ENCODE data around the gene SEMA4F. TPM values are rescaled to one million over a fixed set of nuclear protein-coding genes. Genes with fewer than 3 reads are reported as not detected.

Gene SEMA4F
- polyA plus RNA-seq, 1 experiment: 10.2 TPM

DNA sequence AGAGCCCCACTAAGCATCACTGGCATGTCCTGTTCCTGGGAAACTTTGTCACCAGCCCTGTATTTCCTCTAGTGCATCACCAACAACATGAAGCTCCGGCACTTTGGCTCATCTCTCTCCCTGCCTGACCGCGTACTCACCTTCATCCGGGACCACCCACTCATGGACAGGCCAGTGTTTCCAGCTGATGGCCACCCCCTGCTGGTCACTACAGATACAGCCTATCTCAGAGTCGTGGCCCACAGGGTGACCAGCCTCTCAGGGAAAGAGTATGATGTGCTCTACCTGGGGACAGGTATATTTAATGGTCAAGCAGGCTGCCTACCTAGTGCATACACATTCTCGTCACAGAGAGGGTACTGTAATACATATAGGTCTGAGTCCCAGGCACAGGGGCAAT lies 21.0 kb downstream of the SEMA4F start:
- POLR2A ChIA-PET: no interaction called here
- peaks cover 2% of the 10 kb centered on the region; the same call in 1 of the 2 replicates for H3K36me3 ChIP-seq (ENCODE audit: control insufficient read depth, insufficient read depth, low read length)
- TF ChIP-seq CTCF (IDR thresholded peaks at IDR 0.05; ENCODE audit: insufficient read depth, low read depth, low read length): peak; percentile 29; the same call in 1 of the 2 replicates
- no peak for DNase-seq (ENCODE audit: low read depth)
- CTCF ChIA-PET: interaction anchor here (0.8 to 1.4 kb wide), 4 partner anchors 10 to 16 kb away, joined by 3 to 6 read pairs (median 4); no protein-coding TSS in a partner anchor
- no peaks in the 10 kb centered on the region for H3K27me3 ChIP-seq (ENCODE audit: control insufficient read depth, insufficient read depth, low read length)
- H3K4me3 ChIP-seq (ENCODE audit: low read depth, low read length): no peak overlapping the region

DNA sequence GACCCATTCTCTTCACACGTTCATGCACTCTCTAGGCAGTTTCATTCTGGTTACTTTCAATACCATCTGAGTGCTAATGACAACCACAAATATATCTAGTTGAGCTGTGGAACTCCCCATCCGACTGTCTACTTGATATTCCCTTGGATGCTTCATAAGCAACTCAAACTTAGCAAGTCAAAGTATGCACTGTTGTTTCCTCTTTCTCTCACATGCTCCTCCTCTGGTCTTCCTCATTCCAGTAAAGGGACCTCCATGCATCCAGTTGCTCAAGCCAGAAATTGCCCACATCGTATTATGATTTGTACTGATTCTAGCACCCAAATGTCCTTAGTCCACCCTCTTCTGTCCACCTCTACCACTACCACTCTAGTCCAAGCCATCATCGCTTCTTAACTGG lies 22.3 kb downstream of the SEMA4F start:
- CTCF ChIA-PET: interaction anchor here (1.0 to 1.4 kb wide), 2 partner anchors 11 to 13 kb away, joined by 3 read pairs; no protein-coding TSS in a partner anchor
- Histone ChIP-seq H3K36me3 (ENCODE audit: control insufficient read depth, insufficient read depth, low read length) (peaks cover 2% of the 10 kb centered on the region; the same call in 1 of the 2 replicates), H3K4me3 (ENCODE audit: low read depth, low read length) (no peak overlapping the region), H3K27me3 (ENCODE audit: control insufficient read depth, insufficient read depth, low read length) (no peaks in the 10 kb centered on the region)
- POLR2A ChIA-PET: no interaction called here
- DNase-seq (ENCODE audit: low read depth): no peak
- no peak for TF ChIP-seq CTCF (IDR thresholded peaks at IDR 0.05; ENCODE audit: insufficient read depth, low read depth, low read length)

DNA sequence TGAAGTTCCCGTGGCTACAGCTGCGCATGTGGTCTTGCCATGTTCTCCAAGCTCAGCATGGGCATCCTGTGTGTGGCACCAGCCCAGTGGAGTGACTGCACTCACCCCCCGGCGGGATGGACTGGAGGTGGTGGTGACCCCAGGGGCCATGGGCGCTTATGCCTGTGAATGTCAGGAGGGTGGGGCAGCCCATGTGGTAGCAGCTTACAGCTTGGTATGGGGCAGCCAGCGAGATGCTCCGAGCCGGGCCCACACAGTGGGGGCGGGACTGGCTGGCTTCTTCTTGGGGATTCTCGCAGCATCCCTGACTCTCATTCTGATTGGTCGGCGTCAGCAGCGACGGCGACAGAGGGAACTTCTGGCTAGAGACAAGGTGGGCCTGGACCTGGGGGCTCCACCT lies 25.6 kb downstream of the SEMA4F start:
- DNase-seq (ENCODE audit: low read depth): no peak
- Histone ChIP-seq H3K36me3 (ENCODE audit: control insufficient read depth, insufficient read depth, low read length) (peaks cover 2% of the 10 kb centered on the region; the same call in 1 of the 2 replicates), H3K4me3 (ENCODE audit: low read depth, low read length) (no peak overlapping the region), H3K27me3 (ENCODE audit: control insufficient read depth, insufficient read depth, low read length) (no peaks in the 10 kb centered on the region)
- no peak for TF ChIP-seq CTCF (IDR thresholded peaks at IDR 0.05; ENCODE audit: insufficient read depth, low read depth, low read length)
- POLR2A ChIA-PET: no interaction called here
- CTCF ChIA-PET: interaction anchor here (0.9 kb wide), 1 partner anchor 12 kb away, joined by 3 read pairs; no protein-coding TSS in a partner anchor

- ChIA-PET CTCF (interaction anchor here (1.6 kb wide), 1 partner anchor 9 kb away, joined by 3 read pairs; no protein-coding TSS in a partner anchor), POLR2A (no interaction called here)
- Histone ChIP-seq H3K27me3 (ENCODE audit: control insufficient read depth, insufficient read depth, low read length) (no peaks in the 10 kb centered on the region), H3K36me3 (ENCODE audit: control insufficient read depth, insufficient read depth, low read length) (no peaks in the 10 kb centered on the region), H3K4me3 (ENCODE audit: low read depth, low read length) (no peak overlapping the region)
- DNase-seq (ENCODE audit: low read depth): no peak
- no peak for TF ChIP-seq CTCF (IDR thresholded peaks at IDR 0.05; ENCODE audit: insufficient read depth, low read depth, low read length)
These were observed 28.5 kb downstream of the SEMA4F start for GRCh38 chr2:74682501-74682900.

DNA sequence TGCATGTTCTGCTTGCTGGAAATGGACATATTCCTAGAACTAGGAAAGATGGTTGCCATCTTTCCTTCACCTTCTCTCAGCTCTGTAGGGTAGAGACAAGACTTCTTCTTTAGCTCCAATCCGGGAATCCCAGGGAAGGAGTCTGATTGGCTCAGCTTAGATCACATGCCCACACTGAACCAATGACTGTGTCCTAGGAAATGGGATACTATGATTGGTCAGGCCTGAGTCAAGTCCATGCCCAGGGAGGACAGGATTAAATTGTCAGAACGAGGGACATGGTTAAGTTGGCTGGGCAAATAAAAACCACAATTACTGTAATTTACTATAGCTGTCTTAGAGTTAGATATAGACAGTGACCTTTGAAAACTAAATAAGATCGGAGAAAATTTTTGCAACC lies 31.4 kb downstream of the SEMA4F start:
- DNase-seq (ENCODE audit: low read depth): no peak
- ChIA-PET CTCF (interaction anchor here (1.0 to 2.0 kb wide), 2 partner anchors 11 to 191 kb away, joined by 3 to 4 read pairs; no protein-coding TSS in a partner anchor), POLR2A (no interaction called here)
- TF ChIP-seq CTCF (IDR thresholded peaks at IDR 0.05; ENCODE audit: insufficient read depth, low read depth, low read length): no peak
- Histone ChIP-seq H3K4me3 (ENCODE audit: low read depth, low read length) (no peak overlapping the region), H3K36me3 (ENCODE audit: control insufficient read depth, insufficient read depth, low read length) (no peaks in the 10 kb centered on the region), H3K27me3 (ENCODE audit: control insufficient read depth, insufficient read depth, low read length) (peaks cover 1% of the 10 kb centered on the region; the same call in 1 of the 2 replicates)

All from BJ (cell line).